ENCODE data around the gene CBFA2T2.

CBFA2T2 gene

GRCh38 chr20:33558348-33559144 is 68.7 kb downstream of the CBFA2T2 start:
- no peak for TF ChIP-seq CTCF (IDR thresholded peaks at IDR 0.05)

DNA sequence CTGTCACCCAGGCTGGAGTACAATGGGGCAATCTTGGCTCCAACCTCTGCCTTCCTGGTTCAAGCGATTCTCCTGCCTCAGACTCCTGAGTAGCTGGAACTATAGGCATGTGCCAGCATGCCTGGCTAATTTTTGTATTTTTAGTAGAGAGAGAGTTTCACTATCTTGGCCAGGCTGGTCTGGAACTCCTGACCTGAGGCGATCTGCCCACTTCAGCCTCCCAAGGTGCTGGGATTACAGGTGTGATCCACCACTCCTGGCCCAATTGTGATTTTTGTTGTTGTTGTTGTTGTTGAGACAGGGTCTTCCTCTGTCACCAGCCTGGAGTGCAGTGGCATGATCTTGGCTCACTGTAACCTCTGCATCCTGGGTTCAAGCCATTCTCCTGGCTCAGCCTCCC is 69.3 kb downstream of the CBFA2T2 start:
- TF ChIP-seq CTCF (IDR thresholded peaks at IDR 0.05): no peak

DNA sequence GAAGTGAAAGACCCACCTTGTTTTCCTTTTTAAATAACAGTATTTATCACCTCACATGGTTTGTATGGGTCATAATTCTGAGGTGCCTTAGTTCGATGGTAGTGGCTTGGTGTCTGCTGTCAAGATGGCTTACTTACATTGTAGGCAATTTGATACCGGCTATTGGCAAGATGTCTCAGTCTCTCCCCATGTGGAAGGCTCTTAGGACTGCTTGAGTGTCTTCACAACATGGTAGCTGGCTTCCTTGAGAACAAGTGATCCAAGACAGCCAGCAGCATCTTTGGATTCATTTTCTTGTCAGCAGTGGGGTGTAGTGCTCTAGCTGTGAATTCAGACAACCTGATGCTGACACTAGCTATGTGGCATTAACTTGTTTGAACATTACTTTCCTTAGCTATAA is 70.1 kb downstream of the CBFA2T2 start:
- no peak for TF ChIP-seq CTCF (IDR thresholded peaks at IDR 0.05)

- TF ChIP-seq CTCF (IDR thresholded peaks at IDR 0.05): no peak
Observed at GRCh38 chr20:33561692-33562601, 72.1 kb downstream of the CBFA2T2 start.

DNA sequence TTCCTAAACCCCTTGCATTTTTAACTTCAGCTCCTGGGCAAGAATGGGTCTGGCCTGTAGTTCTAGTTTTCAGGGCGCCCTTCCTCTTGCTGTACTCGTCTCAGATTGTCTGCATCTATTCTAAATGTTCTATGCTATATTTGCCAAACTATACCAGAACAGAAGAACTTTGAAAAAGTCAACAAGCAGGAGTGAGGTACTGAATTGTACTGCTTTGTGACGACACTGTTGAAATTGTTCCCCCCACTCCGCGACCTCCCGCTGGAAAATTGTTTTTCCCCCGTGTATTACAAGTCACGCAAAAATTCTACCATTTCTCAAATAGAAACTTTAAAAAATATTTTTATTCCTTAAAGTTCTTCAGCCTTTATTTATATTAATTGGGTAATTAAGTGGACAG is 73.9 kb downstream of the CBFA2T2 start:
- TF ChIP-seq CTCF (IDR thresholded peaks at IDR 0.05): no peak

DNA sequence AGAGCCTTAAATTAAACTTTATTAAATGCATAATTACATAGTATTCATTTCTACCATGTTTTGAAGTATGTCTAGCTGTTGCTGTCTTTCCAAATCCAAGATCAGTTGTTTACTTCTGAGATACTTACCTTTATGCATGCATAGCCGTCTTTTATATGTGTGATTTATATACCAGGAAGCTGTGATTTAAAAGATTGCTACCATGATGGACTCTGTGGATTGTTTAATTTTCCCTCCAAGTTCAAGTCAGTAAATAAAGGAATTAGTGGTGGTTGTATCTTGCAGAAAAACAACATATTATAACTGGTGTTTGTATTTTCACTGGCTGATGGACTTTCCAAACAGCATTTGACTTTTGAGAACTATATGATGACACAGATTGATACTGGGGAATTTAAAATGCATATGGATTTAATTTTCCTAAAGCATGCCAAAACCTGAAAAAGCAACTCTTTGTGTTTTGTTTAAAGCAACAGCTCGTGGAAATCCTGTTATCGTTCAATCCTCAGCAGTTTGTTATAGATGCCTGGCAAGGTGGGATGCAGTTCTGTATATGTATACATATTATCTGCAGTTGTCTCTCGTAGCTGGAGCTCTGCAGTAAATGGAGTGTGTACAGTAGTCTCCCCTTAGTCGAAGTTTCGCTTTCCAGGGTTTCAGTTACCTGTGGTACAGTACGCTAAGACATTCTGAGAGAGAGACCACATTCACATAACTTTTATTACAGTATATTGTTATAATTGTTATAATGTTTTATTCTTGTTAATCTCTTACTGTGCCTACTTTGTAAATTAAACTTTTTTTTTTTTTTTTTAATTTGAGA is 77.1 kb downstream of the CBFA2T2 start:
- TF ChIP-seq CTCF (IDR thresholded peaks at IDR 0.05): no peak

DNA sequence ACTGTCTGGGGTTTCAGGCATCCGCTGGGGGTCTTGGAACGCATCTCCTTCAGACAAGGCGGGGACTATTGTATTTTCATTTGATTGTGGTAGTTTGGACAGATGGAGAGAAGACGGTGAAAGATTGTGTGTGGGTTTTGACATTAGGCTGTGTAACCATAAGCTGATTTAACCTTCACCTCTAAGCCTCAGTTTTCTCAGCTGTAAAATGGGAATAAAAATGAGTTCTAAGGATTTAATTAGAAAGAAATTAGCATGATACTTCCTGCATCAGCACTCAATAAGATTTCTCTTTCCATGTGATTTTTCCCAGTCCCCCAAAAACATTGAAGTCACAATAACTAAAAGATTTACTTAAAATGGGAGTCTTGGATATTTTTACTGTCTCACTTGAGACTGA is 78.1 kb downstream of the CBFA2T2 start:
- TF ChIP-seq CTCF (IDR thresholded peaks at IDR 0.05): no peak

Data from LNCAP (cell line).